Lower leg skin (tissue), 3 donors: ENCODE measurements around the gene NPDC1.

Experiments
- CTCF ChIP-seq, 3 donors: fragments of 450-650 bp; IDR thresholded peaks; one replicate each; pipeline ENCODE4 v1.5.1; 2016; ENCODE audit warnings: antibody characterized with exemption in 3 of 3, mild to moderate bottlenecking in 3 of 3, moderate library complexity in 2 of 3
- POLR2A ChIP-seq, 2 donors: fragments of 450-650 bp; IDR thresholded peaks; one replicate each; pipeline ENCODE4 v1.6.1; 2016 to 2017; ENCODE audit warnings: antibody characterized with exemption in 2 of 2, mild to moderate bottlenecking in 1 of 2, moderate library complexity in 1 of 2

- TF ChIP-seq CTCF (IDR thresholded peaks at IDR 0.05): no peak
- no peak for TF ChIP-seq POLR2A (IDR thresholded peaks at IDR 0.05)
Observed at GRCh38 chr9:137034039-137034708, 11.8 kb downstream of the NPDC1 start.
